Measurements from ENCODE around the gene SCAPER.
"Not testable (repeated sequence)": the region's sequence is repeated elsewhere in the genome, so short reads cannot be mapped to it uniquely, and the experiment has no call there.

SCAPER gene

DNA sequence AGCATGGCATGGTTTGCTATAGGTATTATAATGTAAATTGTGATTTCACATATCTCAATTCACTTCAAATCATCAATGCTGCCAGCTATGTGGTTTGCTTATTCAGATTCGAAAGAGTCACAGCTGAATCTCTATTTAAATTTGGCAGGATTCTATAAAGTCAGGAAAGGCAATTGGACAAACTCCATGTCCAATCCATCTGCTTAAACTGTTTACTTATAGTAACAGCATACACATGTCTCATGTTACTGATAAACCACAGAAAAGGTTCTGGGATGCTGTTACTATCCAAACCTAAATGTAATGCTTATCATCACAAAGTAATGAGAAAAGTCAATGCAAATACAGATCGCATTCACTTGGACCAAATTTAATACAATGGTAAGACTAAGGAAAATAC, 338.9 kb downstream of the SCAPER start:
- DNase-seq, result peak; percentile 10

DNA sequence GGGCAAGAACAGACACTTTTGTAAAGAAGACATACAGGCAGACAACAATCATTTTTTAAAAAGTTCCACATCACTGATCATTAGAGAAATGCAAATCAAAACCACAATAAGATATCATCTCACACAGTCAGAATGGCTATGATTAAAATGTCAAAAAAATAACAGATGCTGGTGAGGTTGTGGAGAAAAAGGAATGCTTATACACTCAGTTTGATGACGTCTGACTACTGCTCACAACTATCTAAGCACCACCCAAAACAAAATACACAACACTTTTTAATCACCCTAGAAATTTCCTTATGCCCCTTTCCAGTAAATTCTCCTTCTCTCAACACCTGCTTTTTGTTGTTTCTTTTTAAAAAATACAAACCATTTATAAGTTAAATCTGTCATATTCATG, 339.8 kb downstream of the SCAPER start:
- DNase-seq, result no peak

DNA sequence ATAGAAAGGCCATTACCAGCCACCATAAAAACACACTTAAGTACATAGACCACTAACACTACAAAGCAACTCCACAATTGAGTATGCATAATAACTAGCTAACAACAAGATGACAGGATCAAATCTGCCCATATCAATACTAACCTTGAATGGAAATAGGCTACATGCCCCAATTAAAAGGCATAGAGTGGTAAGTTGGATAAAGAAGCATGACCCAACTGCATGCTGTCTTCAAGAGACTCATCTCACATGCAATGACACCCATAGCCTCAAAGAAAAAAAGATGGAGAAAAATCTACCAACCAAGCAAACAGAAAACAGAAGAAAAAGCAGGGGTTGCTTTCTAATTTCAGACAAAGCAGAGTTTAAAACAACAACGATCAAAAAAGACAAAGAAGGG, 349.9 kb downstream of the SCAPER start:
- no peak for DNase-seq

DNA sequence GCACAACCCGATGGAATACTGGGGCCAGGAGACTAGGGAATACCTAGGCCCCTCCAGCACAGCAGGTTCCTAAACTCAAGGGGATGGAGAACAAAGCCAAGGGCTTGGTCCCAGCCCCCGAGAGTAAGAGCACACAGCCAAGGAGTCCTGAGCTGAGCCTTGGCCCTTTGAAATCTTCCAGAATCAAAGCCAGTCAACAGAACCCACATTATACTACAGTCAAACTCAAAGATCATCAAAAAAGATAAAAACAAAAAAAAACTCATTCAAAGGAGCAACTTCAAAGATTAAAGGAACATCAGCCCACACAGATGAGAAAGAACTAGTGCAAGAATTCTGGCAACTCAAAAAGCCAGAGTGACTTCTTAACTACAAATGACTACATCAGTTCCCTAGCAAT, 351.6 kb downstream of the SCAPER start:
- DNase-seq, result no peak

DNA sequence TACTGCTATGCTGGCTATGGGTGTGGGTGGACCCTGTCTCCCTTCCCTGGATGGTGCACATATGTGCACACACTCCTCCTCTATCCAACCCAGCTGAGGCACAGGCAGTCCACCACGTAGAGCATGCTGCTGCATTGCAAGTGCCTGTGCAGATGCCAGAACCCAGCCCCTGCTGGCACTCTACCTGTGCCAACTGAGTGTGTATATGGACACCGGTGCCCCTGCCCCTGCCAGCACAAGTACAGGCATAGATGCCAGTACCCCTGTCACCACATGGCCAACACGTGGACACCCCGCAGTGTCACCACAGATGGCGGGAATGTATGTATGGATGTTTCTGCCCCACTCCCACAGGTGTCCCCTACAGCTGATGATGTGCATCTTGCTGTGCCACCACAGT, 352.0 kb downstream of the SCAPER start:
- DNase-seq, result no peak

DNA sequence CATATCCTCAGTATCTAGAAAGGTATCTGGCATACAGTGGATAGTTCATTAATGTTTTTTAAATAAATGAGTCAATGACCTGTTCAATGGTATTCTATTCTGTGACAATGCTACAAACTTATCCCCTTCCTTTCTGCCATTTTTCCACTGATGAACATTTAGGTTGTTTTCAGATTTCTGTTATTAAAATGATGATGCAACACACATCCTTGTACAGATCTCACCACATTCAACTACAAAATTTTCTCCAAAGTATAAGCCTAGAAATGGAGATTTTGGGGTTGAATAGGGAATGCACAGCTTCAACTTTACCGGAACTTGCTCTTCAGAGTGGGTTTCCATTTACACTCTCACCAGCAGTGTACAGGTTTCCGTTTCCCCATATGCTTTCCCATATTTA, 358.3 kb downstream of the SCAPER start:
- no peak for DNase-seq

DNA sequence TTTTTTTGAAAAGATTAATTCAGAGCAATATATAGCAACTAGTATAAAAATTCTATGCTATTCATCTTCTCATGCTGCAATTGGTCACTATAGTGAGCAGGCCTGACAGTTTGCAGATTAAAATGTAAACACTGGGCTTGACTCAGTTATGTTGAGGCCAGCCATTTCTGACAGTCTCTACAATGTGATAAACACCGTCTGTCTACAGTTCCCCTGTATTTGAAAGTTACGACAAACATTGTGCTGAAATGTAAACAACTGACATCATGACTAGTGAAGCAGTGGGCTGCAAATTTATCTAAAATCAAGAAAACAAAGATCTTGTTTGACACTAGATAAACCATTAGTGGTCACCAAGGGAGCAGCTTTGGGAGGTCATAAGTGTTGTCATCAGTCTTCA, 371.1 kb downstream of the SCAPER start:
- no peak for DNase-seq

DNA sequence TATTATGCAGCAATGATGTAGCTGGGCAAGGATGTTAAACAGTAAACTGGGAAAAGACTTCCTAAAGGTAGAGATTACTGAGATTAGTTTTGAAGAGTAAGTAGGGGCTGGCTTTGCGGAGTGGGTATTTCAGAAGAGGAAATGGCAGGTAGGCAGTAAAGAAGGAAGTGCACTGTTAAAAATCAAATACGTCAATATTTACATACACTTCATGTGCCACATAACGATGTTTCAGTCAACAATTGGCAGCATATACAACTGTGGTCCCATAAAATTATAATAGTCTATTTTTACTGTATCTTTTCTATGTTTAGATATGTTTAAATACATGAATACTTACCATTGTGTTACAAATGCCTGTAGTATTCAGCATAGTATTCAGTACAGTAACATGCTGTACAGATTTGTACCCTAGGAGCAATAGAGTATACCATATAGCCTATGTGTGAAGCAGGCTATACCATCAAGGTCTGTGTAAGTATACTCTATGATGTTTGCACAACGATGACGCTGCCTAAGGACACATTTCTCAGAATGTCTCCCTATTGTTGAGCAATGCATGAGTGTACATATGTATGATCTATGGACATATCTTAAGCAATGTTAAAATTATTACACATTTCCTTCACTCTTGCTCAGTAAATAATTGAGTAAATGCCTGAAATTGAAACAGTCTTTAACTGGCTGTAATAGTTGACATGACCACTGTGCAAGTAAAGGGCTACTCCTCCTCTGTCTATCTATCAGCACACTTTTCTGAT, 371.9 kb downstream of the SCAPER start:
- no peak for DNase-seq

DNA sequence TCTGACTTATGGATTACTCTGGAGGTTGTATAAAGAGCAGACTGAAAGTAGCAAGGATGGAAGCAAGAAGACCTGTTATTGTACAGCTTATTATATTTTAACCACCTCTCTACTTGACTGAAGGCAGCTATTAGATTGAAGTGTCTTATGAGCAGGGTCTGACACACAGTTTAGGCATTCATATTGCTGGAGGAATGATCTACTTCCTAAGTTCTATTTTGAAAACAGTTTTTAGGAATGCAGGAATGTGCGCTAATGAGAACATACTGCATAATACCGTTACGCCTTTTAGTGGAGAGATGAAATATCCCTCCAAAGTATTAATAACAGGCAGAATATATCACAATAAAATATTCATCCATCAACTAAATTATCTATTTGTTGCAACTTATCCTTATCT, 375.2 kb downstream of the SCAPER start:
- DNase-seq, result no peak

DNA sequence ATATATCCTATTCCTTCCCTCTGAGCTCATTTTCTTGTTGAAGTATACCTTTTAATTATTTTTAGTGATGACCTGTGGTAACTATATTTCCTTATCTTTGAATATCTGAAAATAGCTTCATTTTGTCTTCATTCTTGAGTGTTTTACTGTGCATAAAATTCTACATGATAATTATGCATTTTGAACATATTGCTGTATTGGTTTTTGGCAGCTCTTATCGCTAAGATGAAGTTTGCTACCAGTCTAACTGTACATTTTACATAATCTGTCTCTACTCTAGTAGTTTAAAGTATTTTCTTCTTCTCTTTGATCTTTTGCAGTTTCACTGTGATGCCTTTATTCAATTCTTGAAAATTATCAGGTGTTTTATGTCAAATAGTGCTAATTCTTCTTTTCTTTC, 379.0 kb downstream of the SCAPER start:
- no peak for DNase-seq

DNA sequence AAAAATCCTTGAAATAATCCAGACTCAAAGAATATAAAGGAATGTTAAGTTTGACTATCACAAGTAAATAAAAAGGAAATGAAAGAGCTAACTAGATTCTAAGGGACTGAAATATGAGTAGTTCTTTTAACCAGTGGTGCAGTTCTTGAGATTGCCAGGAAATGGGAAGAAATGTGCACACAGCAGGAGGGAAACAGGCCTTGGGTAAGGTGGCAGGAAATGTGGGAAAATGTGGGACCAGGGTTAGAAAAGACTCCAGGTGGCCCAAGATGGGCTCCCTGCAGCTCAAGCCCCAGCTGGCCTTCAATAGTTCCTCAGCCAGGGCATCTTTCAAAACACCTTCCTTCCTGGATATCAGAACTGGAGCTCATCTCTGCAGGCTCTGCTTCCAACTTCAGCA, 387.2 kb downstream of the SCAPER start:
- DNase-seq, result no peak

DNA sequence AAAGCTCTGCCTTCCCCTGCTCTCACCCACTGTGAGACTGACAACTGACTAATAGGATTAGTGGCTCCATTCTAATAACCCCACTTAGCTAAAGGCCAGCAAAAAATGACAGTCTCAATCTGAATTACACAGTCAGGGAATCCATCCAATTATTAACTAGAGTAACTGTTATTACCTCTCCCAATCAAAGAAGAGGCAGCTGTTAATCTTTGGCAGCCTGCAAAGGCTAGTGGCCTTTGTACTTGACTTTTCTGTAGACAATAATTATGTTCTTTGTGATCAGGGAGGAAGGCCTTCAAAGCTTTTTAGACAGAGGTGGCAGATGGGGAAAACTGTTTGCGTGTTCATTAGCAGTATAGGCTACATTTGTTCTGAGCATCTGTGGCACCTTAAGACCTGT, 390.9 kb downstream of the SCAPER start:
- peak; percentile 86 for DNase-seq

DNA sequence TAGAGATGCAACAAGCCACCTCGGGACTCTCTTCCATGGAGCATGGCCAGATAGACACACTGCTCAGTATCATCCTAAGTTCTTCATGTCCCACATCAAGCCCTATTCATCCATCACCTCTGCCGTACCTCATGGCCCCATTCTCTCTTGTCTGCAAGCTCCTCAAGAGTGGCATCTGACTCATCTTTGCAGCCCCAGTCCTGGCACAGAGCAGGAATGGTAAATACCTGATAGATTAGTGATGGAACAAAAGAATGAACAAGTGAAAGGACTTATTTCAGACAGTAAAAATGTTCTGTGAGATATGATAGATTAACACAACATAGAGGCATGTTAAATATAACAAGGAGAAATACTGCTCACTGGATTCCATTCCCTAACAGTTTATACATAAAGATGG, 392.2 kb downstream of the SCAPER start:
- DNase-seq, result no peak

DNA sequence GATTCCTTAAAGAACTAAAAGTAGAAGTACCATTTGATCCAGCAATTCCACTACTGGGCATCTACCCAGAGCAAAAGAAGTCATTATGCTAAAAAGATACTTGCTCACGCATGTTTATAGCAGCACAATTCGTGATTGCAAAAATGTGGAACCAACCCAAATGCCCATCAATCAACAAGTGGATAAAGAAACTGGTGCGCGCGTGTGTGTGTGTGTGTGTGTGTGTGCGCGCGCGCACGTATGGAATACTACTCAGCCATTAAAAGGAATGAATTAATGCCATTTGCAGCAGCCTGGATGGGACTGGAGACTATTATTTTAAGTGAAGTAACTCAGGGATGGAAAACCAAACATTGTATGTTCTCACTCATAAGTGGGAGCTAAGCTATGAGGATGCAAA, 394.5 kb downstream of the SCAPER start:
- not testable (repeated sequence) for DNase-seq

DNA sequence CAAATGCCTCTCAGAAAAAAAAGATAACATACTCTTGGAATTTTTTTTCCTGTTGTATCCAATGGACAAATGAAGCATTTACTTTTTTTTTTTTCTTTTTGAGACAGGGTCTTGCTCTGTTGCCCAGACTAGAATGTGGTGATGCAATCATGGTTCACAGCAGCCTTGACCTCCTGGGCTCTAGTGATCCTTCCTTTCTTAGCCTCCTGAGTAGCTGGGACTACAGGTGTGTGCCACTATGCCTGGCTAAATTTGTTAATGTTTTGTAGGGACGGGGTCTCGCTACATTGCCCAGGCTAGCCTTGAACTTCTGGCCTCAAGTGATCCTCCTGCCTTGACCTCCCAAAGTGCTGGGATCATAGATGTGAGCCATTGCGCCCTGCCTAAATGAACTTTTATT, 401.3 kb downstream of the SCAPER start:
- no peak for DNase-seq

DNA sequence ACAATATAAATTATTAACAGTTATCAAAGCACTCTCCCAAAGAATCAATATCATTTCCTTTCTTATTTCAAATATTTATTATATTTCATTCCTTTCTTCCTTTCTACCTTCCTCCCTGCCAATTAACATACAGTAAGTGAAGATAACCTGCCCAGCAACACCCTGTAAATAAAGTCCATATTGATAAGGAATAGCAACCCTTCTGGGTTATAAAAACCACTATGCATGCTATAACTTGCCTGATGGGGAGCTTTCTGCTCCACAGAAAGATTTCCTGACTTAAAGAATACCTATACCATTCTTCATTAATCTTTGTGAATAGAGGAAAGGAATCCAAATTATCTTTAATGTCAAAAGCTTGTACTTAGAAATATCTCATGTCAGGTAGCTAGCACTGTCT, 402.0 kb downstream of the SCAPER start:
- no peak for DNase-seq

DNA sequence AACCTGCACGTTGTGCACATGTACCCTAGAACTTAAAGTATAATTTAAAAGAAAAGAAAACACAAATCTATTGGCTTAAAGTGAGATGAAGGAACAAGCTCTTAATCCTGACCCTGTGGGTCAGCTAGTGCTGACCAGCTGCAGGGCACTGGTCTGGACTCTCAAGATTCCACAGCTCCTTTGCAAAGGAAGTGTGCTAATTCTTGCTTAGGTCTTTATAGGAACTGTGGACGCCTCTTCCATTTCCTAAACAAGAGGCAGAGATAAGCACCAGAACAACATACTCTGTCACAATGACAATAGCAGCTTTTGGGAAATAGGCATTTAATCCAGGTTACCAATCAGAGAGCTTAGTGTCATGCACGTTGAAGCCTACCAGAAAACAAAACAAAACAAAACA, 402.5 kb downstream of the SCAPER start:
- no peak for DNase-seq

DNA sequence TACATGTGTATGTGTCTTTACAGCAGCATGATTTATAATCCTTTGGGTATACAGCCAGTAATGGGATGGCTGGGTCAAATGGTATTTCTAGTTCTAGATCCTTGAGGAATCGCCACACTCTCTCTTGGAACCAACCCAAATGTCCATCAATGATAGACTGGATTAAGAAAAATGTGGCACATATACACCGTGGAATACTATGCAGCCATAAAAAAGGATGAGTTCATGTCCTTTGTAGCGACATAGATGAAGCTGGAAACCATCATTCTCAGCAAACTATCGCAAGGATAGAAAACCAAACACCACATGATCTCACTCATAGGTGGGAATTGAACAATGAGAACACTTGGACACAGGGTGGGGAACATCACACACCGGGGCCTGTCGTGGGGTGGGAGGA, 403.0 kb downstream of the SCAPER start:
- DNase-seq, result not testable (repeated sequence)

DNA sequence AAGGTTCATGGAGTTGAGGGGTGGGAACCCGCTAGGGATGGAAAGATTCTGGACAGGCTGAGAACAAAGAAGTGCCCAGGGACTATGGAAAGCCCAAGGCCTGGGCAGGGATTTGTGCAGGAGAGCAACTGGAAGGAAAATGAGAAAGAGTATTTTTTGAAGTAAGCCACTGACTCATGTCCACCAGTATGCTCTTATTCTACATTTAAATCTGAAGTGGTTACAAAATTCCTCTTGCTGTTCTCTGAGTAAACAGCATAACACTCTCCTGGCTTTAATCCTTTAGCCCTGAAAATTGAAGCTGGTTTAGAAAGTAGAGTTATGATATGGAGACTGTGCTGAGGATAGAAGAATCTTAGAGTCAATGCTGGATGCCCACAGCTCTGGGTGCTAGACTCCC, 403.4 kb downstream of the SCAPER start:
- DNase-seq, result no peak

DNA sequence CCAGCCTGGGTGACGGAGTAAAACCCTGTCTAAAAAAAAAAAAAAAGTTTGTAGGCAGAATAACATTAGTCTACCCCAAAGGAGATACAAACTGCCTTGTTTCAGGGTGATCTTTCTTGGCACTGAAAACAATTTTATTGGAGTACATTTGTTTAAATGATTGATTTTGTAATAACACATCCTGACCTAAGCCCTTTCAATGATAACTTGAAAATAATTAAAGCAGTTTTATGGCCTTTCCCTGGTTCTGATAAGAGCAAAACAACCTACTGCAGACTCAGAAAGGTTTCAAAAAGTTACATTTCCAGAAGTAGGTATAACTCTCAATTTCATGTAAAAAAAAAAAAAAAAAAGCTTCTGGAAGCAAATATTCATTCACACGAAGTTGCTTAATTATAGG, 404.1 kb downstream of the SCAPER start:
- no peak for DNase-seq

DNA sequence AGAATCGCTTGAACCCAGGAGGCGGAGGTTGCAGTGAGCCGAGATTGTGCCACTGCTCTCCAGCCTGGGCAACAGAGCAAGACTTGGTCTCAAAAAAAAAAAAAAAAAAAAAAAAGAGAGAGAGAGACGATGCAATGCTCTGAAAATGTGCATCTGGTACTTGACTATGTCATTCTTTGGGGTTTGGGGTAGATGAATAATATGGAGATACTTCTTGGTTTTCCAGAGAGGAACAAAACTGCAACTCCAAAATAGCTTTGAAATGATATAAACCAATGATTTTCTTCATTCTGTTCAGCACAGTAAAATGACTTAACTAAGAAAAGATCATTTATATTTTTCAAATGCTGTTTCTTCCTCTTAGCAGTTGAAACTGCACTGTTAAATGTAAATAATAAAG, 409.7 kb downstream of the SCAPER start:
- no peak for DNase-seq

DNA sequence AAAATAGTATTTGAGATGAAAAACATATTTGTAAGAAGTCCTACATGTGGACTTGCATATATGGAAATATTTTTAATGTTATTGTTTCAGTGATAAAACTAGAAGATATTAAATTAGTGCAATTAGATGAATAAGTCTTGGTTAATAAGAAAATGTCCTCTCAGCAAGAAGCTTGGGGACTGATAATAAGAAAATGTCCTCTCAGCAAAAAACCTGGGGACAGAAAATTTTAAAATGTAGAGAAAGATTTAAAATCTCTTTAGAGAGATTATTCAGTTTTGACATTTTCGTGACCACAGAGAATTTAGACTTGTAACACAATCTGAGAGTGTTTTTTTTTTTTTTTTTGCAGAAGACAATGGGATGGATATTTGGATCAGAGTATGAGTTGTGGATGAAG, 412.6 kb downstream of the SCAPER start:
- no peak for DNase-seq

DNA sequence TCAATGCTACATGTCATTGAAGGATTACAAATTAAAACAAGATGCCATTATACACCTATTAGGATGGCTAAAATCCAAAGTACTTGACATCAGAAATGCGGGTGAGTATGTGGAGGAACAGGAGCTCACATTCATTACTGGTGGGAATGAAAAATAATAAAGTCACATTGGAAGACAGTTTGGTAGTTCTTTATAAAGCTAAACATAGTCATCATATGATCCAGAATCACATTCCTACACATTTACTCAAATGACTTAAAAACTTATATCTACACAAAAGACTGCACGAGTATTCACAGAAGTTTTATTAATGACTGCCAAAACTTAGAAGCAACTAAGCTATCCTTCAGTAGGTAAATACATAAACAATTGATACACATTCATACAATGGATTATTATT, 421.4 kb downstream of the SCAPER start:
- no peak for DNase-seq

DNA sequence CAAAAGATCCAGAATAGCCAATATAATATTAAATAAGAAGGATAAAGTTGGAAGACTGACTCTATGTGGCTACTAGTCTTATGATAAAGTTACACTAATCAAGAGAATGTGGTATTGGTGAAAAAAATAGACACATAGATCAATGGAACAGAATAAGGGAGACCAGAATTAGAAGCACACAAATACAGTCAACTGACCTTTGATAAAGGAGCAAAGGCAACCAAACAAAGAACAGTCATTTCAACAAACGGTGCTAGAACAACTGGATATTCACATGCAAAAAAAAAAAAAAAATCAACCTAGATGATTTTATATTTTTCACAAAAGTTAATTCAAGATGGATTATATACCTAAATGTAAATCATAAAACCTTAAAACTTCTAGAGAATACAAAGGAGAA, 422.1 kb downstream of the SCAPER start:
- DNase-seq, result no peak

DNA sequence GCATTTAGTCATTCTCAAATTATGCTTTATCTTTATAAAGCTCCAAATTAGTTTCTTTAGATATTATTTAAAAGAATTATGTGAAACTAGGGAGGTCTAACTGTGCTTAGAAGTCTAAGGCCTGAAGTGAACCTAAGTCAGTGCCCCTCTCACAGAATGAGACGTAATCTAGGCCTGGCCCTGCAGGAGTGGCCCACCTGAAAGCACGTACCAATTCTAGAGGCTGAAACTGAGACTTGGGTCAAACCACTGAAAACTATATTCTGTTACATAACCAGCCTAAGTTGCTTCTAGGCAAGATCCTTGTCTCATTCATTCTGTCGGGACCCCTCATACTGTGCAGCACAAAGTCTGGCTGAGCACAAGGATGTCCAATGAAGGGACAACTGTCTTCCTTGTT, 424.9 kb downstream of the SCAPER start:
- no peak for DNase-seq

DNA sequence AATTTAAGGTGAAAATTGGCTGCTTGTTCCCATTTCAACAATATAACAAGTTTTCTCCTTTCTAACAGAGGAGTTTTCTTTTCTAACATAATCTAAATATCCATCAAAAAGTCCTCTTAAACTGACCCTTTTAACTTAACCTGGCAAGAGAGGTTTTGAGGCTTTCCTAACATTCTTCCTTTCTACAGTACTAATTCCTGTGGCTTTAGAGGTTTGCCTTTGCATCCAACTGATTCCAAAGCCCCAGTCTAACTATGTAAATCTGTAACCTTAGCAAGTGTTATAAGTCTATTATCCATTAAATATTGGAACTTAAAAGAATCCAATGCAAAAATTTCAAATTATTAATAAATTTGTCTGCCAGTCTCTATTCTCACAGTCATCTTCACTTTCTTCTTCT, 434.4 kb downstream of the SCAPER start:
- no peak for DNase-seq
